DOHH2 (cell line): ENCODE measurements around the gene CLEC18B.
A peak's percentile ranks its signal among the peaks of the same experiment; 100 is the strongest.
"Not testable (repeated sequence)": the region's sequence is repeated elsewhere in the genome, so short reads cannot be mapped to it uniquely, and the experiment has no call there.

Experiments used
- H3F3A ChIP-seq: fragments of 200-600 bp; sonication (generic), shearing (Covaris generic); 2 replicates; pipeline ENCODE4 v1.6.0; 2016; ENCODE audit warnings: antibody characterized with exemption, mild to moderate bottlenecking; ENCODE audit not compliant: control insufficient read depth, insufficient read depth
- H3K27ac ChIP-seq: fragments of 200-600 bp; sonication (generic); 2 replicates; pipeline ENCODE4 v1.5.1; 2014; ENCODE audit warnings: low read depth, mild to moderate bottlenecking, low read length, moderate library complexity
- H3K27me3 ChIP-seq: fragments of 200-600 bp; sonication (generic); 2 replicates; pipeline ENCODE4 v1.6.1; 2014; ENCODE audit warnings: mild to moderate bottlenecking, low read length, mixed read lengths; ENCODE audit not compliant: control insufficient read depth
- H3K36me3 ChIP-seq: fragments of 200-600 bp; sonication (generic); 2 replicates; pipeline ENCODE4 v1.6.1; 2014; ENCODE audit warnings: mild to moderate bottlenecking, low read length, moderate library complexity, mixed read lengths; ENCODE audit not compliant: control insufficient read depth
- H3K4me1 ChIP-seq: fragments of 200-600 bp; sonication (generic); 2 replicates; pipeline ENCODE4 v1.6.1; 2014; ENCODE audit warnings: mild to moderate bottlenecking, low read length, mixed read lengths; ENCODE audit not compliant: control insufficient read depth
- H3K4me2 ChIP-seq: fragments of 200-600 bp; sonication (generic); 2 replicates; pipeline ENCODE4 v1.6.0; 2014; ENCODE audit warnings: mild to moderate bottlenecking, low read length, moderate library complexity
- H3K4me3 ChIP-seq: fragments of 200-600 bp; sonication (generic); 2 replicates; pipeline ENCODE4 v1.5.1; 2014; ENCODE audit warnings: mild to moderate bottlenecking, low read length, mixed read lengths
- H3K79me2 ChIP-seq: fragments of 200-600 bp; sonication (generic); 2 replicates; pipeline ENCODE4 v1.6.1; 2014; ENCODE audit warnings: mild to moderate bottlenecking, low read length, mixed read lengths; ENCODE audit not compliant: control insufficient read depth
- H3K9me2 ChIP-seq: fragments of 200-600 bp; sonication (generic); replicated peaks from 2 replicates; pipeline ENCODE4 v1.6.1; 2014; ENCODE audit warnings: mild to moderate bottlenecking, low read length, mixed read lengths; ENCODE audit not compliant: control insufficient read depth
- H3K9me3 ChIP-seq: fragments of 200-600 bp; sonication (generic); 2 replicates; pipeline ENCODE4 v1.6.1; 2014; ENCODE audit warnings: antibody characterized with exemption, low read length, mixed read lengths; ENCODE audit not compliant: control insufficient read depth, insufficient read depth
- H4K20me1 ChIP-seq: fragments of 200-600 bp; sonication (generic); 2 replicates; pipeline ENCODE4 v1.6.0; 2014; ENCODE audit warnings: low read depth, mild to moderate bottlenecking, antibody characterized with exemption, low read length, moderate library complexity; ENCODE audit not compliant: control insufficient read depth, insufficient read depth
- CTCF ChIP-seq: fragments of 200-600 bp; sonication (generic); IDR thresholded peaks from one replicate; pipeline ENCODE4 v1.5.1; 2014; ENCODE audit warnings: antibody characterized with exemption, mild to moderate bottlenecking, low read depth, low read length; ENCODE audit not compliant: poor library complexity, severe bottlenecking
- EZH2phosphoT487 ChIP-seq: fragments of 200-600 bp; sonication (generic); IDR thresholded peaks from 2 replicates; pipeline ENCODE4 v1.6.1; 2017; ENCODE audit warnings: borderline replicate concordance, mild to moderate bottlenecking, antibody characterized with exemption, low read length, moderate library complexity, mixed read lengths

Gene CLEC18B

DNA sequence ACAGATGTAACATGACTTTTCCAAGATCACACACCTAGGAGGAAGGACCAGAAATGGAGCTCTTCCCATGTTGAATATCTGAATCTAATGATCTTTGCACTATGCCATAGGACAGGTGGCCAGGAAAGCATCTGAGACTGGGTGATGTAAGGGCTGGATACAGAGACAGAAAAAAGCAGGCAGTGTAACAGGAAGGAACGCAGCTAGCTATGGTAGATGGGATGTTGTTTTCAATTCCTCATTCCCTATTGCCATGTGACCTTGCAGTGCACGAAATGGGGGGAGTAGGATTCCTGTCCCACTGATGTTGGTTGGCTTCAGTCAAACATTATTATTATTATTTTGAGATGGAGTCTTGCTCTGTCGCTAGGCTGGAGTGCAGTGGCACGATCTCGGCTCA is 48.9 kb downstream of the CLEC18B start:
- Histone ChIP-seq H3K27ac (no peak overlapping the region), H3K9me3 (no peaks in the 10 kb centered on the region), H3K27me3 (no peaks in the 10 kb centered on the region), H3K4me1 (no peaks in the 10 kb centered on the region), H3F3A (no peaks in the 10 kb centered on the region), H3K9me2 (no peaks in the 10 kb centered on the region), H4K20me1 (no peaks in the 10 kb centered on the region), H3K79me2 (peaks cover 5% of the 10 kb centered on the region), H3K36me3 (no peaks in the 10 kb centered on the region), H3K4me2 (no peak overlapping the region), H3K4me3 (no peak overlapping the region)
- TF ChIP-seq EZH2phosphoT487 (no peak), CTCF (no peak)

GRCh38 chr16:74370338-74371135 is 50.7 kb downstream of the CLEC18B start:
- not testable (repeated sequence) for H3K27me3 ChIP-seq, H3K9me3 ChIP-seq, H3K9me2 ChIP-seq, H3K4me2 ChIP-seq, H3K27ac ChIP-seq, H4K20me1 ChIP-seq, H3K4me3 ChIP-seq, H3K36me3 ChIP-seq, H3F3A ChIP-seq
- H3K79me2 ChIP-seq, result peaks cover 23% of the 10 kb centered on the region
- peaks cover 11% of the 10 kb centered on the region for H3K4me1 ChIP-seq

DNA sequence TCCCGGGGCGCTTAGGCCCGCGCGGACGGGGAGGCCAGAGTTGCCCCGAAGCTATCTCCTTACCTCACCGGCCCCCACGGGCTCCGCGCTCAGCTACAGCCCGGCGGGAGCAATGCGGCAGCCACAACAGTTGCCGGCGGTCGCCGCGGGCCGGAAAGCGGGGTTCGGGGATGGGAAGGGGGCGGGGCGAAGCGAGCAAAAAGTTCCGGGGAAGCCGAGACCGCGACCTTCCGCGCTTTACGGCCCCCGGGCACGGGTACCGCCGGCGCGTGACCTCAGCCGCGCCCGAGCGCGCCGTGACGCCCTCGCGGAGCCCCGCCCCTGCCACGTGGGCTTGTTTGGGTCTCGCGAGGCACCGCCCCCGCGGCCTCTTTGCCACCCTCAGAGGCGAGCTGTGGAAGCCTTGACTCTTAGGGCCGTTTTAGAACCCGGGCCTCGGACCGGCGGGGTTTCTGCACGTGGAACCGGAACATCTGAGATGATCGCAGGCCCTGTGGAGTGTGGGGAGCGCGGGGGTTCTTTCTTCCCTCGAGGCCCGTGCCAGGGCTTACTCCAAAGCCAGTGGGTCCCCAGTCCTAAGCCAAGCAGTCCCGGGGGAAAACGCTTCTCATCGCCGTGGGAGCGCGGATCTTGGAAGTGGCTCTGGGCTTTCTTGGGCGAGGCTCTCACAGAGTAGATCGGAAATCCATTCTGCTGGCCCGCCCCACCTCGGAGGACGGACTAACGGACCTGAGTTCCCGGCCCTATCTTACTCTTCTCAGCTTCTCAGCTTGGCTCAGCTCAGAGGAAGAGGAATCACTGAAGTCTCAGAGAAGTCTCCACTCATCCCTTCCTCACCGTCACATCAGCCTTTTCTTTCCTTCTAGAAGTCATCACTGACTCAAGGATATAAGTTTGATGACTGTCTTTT is 53.0 kb downstream of the CLEC18B start:
- Histone ChIP-seq H3K4me2 (peak overlapping the region; percentile 89), H3K4me1 (peaks cover 11% of the 10 kb centered on the region), H3K27ac (peak overlapping the region; percentile 63), H3K79me2 (peaks cover 46% of the 10 kb centered on the region), H3K4me3 (peak overlapping the region; percentile 99), H3K36me3 (peaks cover 12% of the 10 kb centered on the region)
- H3F3A ChIP-seq, H3K9me3 ChIP-seq, H4K20me1 ChIP-seq, H3K27me3 ChIP-seq, H3K9me2 ChIP-seq: not testable (repeated sequence)

DNA sequence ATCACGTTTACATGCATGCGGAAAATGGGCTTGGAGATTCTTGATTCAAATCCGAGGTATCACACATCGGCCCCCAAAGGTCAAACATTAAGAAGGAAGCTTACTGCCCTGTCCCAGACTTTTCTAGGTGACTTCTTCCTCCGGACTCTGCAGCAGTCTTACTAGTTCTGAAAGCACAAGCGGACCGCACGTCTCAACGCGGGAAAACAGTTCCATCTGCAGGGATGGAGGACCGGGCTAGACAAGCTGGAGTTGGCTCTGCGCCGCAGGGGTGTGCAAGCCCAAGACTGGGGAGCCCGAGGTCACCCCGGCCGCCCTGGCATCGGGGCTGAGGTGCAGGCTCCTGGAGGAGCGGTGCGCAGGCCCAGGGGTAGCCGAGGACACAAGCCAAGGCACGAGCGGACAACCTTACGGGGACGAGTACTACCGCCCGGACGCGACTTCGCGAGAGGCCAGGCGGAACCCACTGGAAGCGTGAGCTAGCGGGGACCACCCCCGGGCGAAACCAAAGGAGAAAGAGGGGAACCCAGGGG is 53.7 kb downstream of the CLEC18B start:
- not testable (repeated sequence) for H3K9me2 ChIP-seq, H3K9me3 ChIP-seq, H4K20me1 ChIP-seq, H3K27me3 ChIP-seq, H3F3A ChIP-seq
- Histone ChIP-seq H3K36me3 (peaks cover 19% of the 10 kb centered on the region), H3K4me2 (peak overlapping the region; percentile 89), H3K79me2 (peaks cover 53% of the 10 kb centered on the region), H3K4me1 (peaks cover 11% of the 10 kb centered on the region), H3K4me3 (peak overlapping the region; percentile 99), H3K27ac (peak overlapping the region; percentile 63)

GRCh38 chr16:74361646-74362610 is 59.4 kb downstream of the CLEC18B start:
- H3K9me3 ChIP-seq, H3K9me2 ChIP-seq, H3F3A ChIP-seq, H3K4me3 ChIP-seq, H3K4me1 ChIP-seq, H3K27me3 ChIP-seq, H3K27ac ChIP-seq, H3K4me2 ChIP-seq, H4K20me1 ChIP-seq: not testable (repeated sequence)
- peaks cover 52% of the 10 kb centered on the region for H3K79me2 ChIP-seq
- peaks cover 32% of the 10 kb centered on the region for H3K36me3 ChIP-seq
